Measurements from ENCODE around the gene GET3. TPM values are rescaled to one million over a fixed set of nuclear protein-coding genes. Genes with fewer than 3 reads are reported as not detected.
"Not testable (repeated sequence)": the region's sequence is repeated elsewhere in the genome, so short reads cannot be mapped to it uniquely, and the experiment has no call there.

GET3 gene
- total RNA-seq, 2 donors from 2014 or later = 48.9 to 70.8 TPM

GRCh38 chr19:12723381-12723640 lies 14.0 kb upstream of the GET3 start:
- no peak for ATAC-seq
- Mint-ChIP-seq H3K27me3 (no peaks in the 10 kb centered on the region), H3K4me1 (ENCODE audit: low read depth in 2 of 2) (peaks cover 40 to 48% of the 10 kb centered on the region in 2 donors), H3K27ac (peak overlapping the region; percentile 94 to 97), H3K4me3 (peak overlapping the region; percentile 99), H3K36me3 (peaks cover 13% of the 10 kb centered on the region), H3K9me3 (no peaks in the 10 kb centered on the region)
- DNase-seq (ENCODE audit: low spot score) = no peak

- peaks cover 13% of the 10 kb centered on the region for H3K36me3 Mint-ChIP-seq
- H3K4me1 Mint-ChIP-seq (ENCODE audit: low read depth in 2 of 2) = peaks cover 37 to 44% of the 10 kb centered on the region in 2 donors
- ATAC-seq = peak; percentile 51 to 54
- H3K4me3 Mint-ChIP-seq = peak within 1 kb of the TSS; percentile 99
- no peaks in the 10 kb centered on the region for H3K27me3 Mint-ChIP-seq
- H3K9me3 Mint-ChIP-seq = no peaks in the 10 kb centered on the region
- peak within 1 kb of the TSS; percentile 94 to 97 for H3K27ac Mint-ChIP-seq
- DNase-seq (ENCODE audit: low spot score) = no peak
Measured at GRCh38 chr19:12723641-12724426, 13.5 kb upstream of the GET3 start, which contains the start of gene TNPO2. Gene TNPO2, minus strand, starts transcription at chr19:12723932. Its CDS starts 2,955 bp downstream, at chr19:12720977.

- not testable (repeated sequence) for H3K9me3 Mint-ChIP-seq; DNase-seq (ENCODE audit: low spot score); H3K27me3 Mint-ChIP-seq; H3K4me3 Mint-ChIP-seq; ATAC-seq; H3K27ac Mint-ChIP-seq
- peaks cover 39 to 46% of the 10 kb centered on the region in 2 donors for H3K4me1 Mint-ChIP-seq (ENCODE audit: low read depth in 2 of 2)
- H3K36me3 Mint-ChIP-seq = peaks cover 20% of the 10 kb centered on the region
Measured at GRCh38 chr19:12725612-12726011, 11.7 kb upstream of the GET3 start.

GRCh38 chr19:12726988-12727316 lies 10.3 kb upstream of the GET3 start:
- DNase-seq (ENCODE audit: low spot score) (no peak), ATAC-seq (no peak)
- Mint-ChIP-seq H3K36me3 (peaks cover 13% of the 10 kb centered on the region), H3K27ac (no peak overlapping the region), H3K4me1 (ENCODE audit: low read depth in 2 of 2) (peaks cover 33 to 36% of the 10 kb centered on the region in 2 donors), H3K27me3 (no peaks in the 10 kb centered on the region), H3K4me3 (no peak overlapping the region), H3K9me3 (no peaks in the 10 kb centered on the region)

GRCh38 chr19:12727745-12728433 lies 9.4 kb upstream of the GET3 start:
- H3K4me1 Mint-ChIP-seq (ENCODE audit: low read depth in 2 of 2) = peaks cover 35 to 40% of the 10 kb centered on the region in 2 donors
- no peak overlapping the region for H3K27ac Mint-ChIP-seq
- no peak for DNase-seq (ENCODE audit: low spot score)
- H3K36me3 Mint-ChIP-seq = peaks cover 12% of the 10 kb centered on the region
- no peaks in the 10 kb centered on the region for H3K9me3 Mint-ChIP-seq
- no peaks in the 10 kb centered on the region for H3K27me3 Mint-ChIP-seq
- ATAC-seq = no peak
- no peak overlapping the region for H3K4me3 Mint-ChIP-seq

- peaks cover 30 to 34% of the 10 kb centered on the region in 2 donors for H3K4me1 Mint-ChIP-seq (ENCODE audit: low read depth in 2 of 2)
- ATAC-seq (no peak), DNase-seq (ENCODE audit: low spot score) (no peak)
- H3K9me3 Mint-ChIP-seq = no peaks in the 10 kb centered on the region
- peak overlapping the region; percentile 26 to 57 for H3K27ac Mint-ChIP-seq
- no peaks in the 10 kb centered on the region for H3K27me3 Mint-ChIP-seq
- H3K4me3 Mint-ChIP-seq = no peak overlapping the region
- peaks cover 20% of the 10 kb centered on the region for H3K36me3 Mint-ChIP-seq
Measured at GRCh38 chr19:12730064-12730463, 7.2 kb upstream of the GET3 start.

GRCh38 chr19:12731337-12731736 lies 6.0 kb upstream of the GET3 start:
- no peak overlapping the region for H3K27ac Mint-ChIP-seq
- no peaks in the 10 kb centered on the region for H3K27me3 Mint-ChIP-seq
- H3K9me3 Mint-ChIP-seq = no peaks in the 10 kb centered on the region
- H3K4me1 Mint-ChIP-seq (ENCODE audit: low read depth in 2 of 2) = peaks cover 34% of the 10 kb centered on the region in 2 donors
- DNase-seq (ENCODE audit: low spot score) = no peak
- H3K4me3 Mint-ChIP-seq = no peak overlapping the region
- no peak for ATAC-seq
- peaks cover 19% of the 10 kb centered on the region for H3K36me3 Mint-ChIP-seq

GRCh38 chr19:12733369-12734214 lies 3.7 kb upstream of the GET3 start:
- ATAC-seq = no peak
- peaks cover 16% of the 10 kb centered on the region for H3K36me3 Mint-ChIP-seq
- H3K4me1 Mint-ChIP-seq (ENCODE audit: low read depth in 2 of 2) = peaks cover 48 to 49% of the 10 kb centered on the region in 2 donors
- H3K4me3 Mint-ChIP-seq = peak overlapping the region; percentile 97
- H3K27ac Mint-ChIP-seq = peak overlapping the region; percentile 86 to 91
- peak; percentile 70 for DNase-seq (ENCODE audit: low spot score)
- no peaks in the 10 kb centered on the region for H3K27me3 Mint-ChIP-seq
- H3K9me3 Mint-ChIP-seq = no peaks in the 10 kb centered on the region

- no peaks in the 10 kb centered on the region for H3K27me3 Mint-ChIP-seq
- peaks cover 38 to 40% of the 10 kb centered on the region in 2 donors for H3K4me1 Mint-ChIP-seq (ENCODE audit: low read depth in 2 of 2)
- H3K9me3 Mint-ChIP-seq = no peaks in the 10 kb centered on the region
- DNase-seq (ENCODE audit: low spot score) (no peak), ATAC-seq (no peak)
- H3K36me3 Mint-ChIP-seq = peaks cover 17% of the 10 kb centered on the region
- H3K27ac Mint-ChIP-seq = peak overlapping the region; percentile 95 to 97
- peak overlapping the region; percentile 84 for H3K4me3 Mint-ChIP-seq
Measured at GRCh38 chr19:12737835-12738351, 596 bp downstream of the GET3 start.

GRCh38 chr19:12745166-12745897 lies 8.0 kb downstream of the GET3 start:
- Mint-ChIP-seq H3K4me3 (no peak overlapping the region), H3K9me3 (no peaks in the 10 kb centered on the region), H3K27me3 (peaks cover 0 to 4% of the 10 kb centered on the region in 2 donors), H3K27ac (no peak overlapping the region), H3K36me3 (peaks cover 18% of the 10 kb centered on the region), H3K4me1 (ENCODE audit: low read depth in 2 of 2) (peaks cover 9 to 10% of the 10 kb centered on the region in 2 donors)
- ATAC-seq (no peak), DNase-seq (ENCODE audit: low spot score) (no peak)

GRCh38 chr19:12748489-12748888 lies 11.2 kb downstream of the GET3 start:
- peaks cover 9 to 11% of the 10 kb centered on the region in 2 donors for H3K4me1 Mint-ChIP-seq (ENCODE audit: low read depth in 2 of 2)
- DNase-seq (ENCODE audit: low spot score) = no peak
- H3K9me3 Mint-ChIP-seq = no peaks in the 10 kb centered on the region
- peaks cover 12% of the 10 kb centered on the region for H3K36me3 Mint-ChIP-seq
- no peak overlapping the region for H3K27ac Mint-ChIP-seq
- peaks cover 8 to 16% of the 10 kb centered on the region in 2 donors for H3K27me3 Mint-ChIP-seq
- ATAC-seq = no peak
- H3K4me3 Mint-ChIP-seq = no peak overlapping the region

- H3K27me3 Mint-ChIP-seq = peaks cover 8 to 19% of the 10 kb centered on the region in 2 donors
- H3K4me1 Mint-ChIP-seq (ENCODE audit: low read depth in 2 of 2) = peaks cover 9 to 11% of the 10 kb centered on the region in 2 donors
- no peak overlapping the region for H3K27ac Mint-ChIP-seq
- H3K36me3 Mint-ChIP-seq = peaks cover 12% of the 10 kb centered on the region
- H3K4me3 Mint-ChIP-seq = peak overlapping the region; percentile 9
- no peaks in the 10 kb centered on the region for H3K9me3 Mint-ChIP-seq
- ATAC-seq = no peak
- no peak for DNase-seq (ENCODE audit: low spot score)
Measured at GRCh38 chr19:12749938-12750521, 12.7 kb downstream of the GET3 start.

GRCh38 chr19:12750851-12751250 lies 13.6 kb downstream of the GET3 start:
- Mint-ChIP-seq H3K27me3 (peaks cover 8 to 19% of the 10 kb centered on the region in 2 donors), H3K4me1 (ENCODE audit: low read depth in 2 of 2) (peaks cover 9 to 11% of the 10 kb centered on the region in 2 donors), H3K9me3 (no peaks in the 10 kb centered on the region), H3K36me3 (peaks cover 12% of the 10 kb centered on the region), H3K4me3 (no peak overlapping the region), H3K27ac (no peak overlapping the region)
- no peak for DNase-seq (ENCODE audit: low spot score)
- no peak for ATAC-seq

Measured in natural killer cell treated with Interleukin-12 subunit alpha and Interleukin-12 subunit beta and Interleukin-15 and Interleukin-18, amount 100 ng/mL, for 72 hours (primary cell).